Subcutaneous adipose tissue (tissue), 4 donors: ENCODE measurements around the gene TBL2. TPM values are rescaled to one million over a fixed set of nuclear protein-coding genes. Genes with fewer than 3 reads are reported as not detected.

Experiments
- CTCF ChIP-seq: fragments of 450-650 bp; IDR thresholded peaks from one replicate; pipeline ENCODE4 v1.5.1; 2016; ENCODE audit warnings: low read depth, mild to moderate bottlenecking, control low read depth, antibody characterized with exemption, moderate library complexity
- total RNA-seq, 4 donors: library from RNA; depleted of rRNA; stranded (reverse); fragments of >200 nt; gene quantifications; one replicate each; pipeline ENCODE4 v1.1.0, GENCODE V29; 2016

The TBL2 gene
- total RNA-seq, 4 donors from 2014 or later: 32.3 to 43.0 (median 37.1) TPM

GRCh38 chr7:73557108-73557396 lies 21.3 kb downstream of the TBL2 start:
- no peak for TF ChIP-seq CTCF

GRCh38 chr7:73556208-73557107 lies 21.9 kb downstream of the TBL2 start:
- no peak for TF ChIP-seq CTCF

- no peak for TF ChIP-seq CTCF
Observed at GRCh38 chr7:73555411-73555982, 22.9 kb downstream of the TBL2 start.

GRCh38 chr7:73549176-73549575 lies 29.2 kb downstream of the TBL2 start:
- TF ChIP-seq CTCF: no peak

- no peak for TF ChIP-seq CTCF
Observed at GRCh38 chr7:73547841-73548240, 30.5 kb downstream of the TBL2 start.

GRCh38 chr7:73544678-73545077 lies 33.7 kb downstream of the TBL2 start:
- TF ChIP-seq CTCF: no peak

- TF ChIP-seq CTCF: no peak
Observed at GRCh38 chr7:73541722-73542121, 36.7 kb downstream of the TBL2 start.
